Naive B cell (primary cell): ENCODE measurements around the gene NPY1R. TPM values are rescaled to one million over a fixed set of nuclear protein-coding genes. Genes with fewer than 3 reads are reported as not detected.
A peak's percentile ranks its signal among the peaks of the same experiment; 100 is the strongest.

Source experiments
- ATAC-seq, 2 donors: fragments of 150-1000 bp; cut with Tn5 transposase; 2 replicates each; pipeline ENCODE4 v1.10.0; 2021; ENCODE audit warnings: low read depth in 2 of 2, mild to moderate bottlenecking in 2 of 2, moderate library complexity in 2 of 2
- DNase-seq: peaks from one replicate; pipeline ENCODE4 v3.0.0; 2022
- H3K27ac Mint-ChIP-seq, 6 donors: one replicate each; pipeline ENCODE4 v1.8.0; 2020 to 2022; ENCODE audit warnings: mild to moderate bottlenecking in 6 of 6, mixed read lengths in 6 of 6, moderate library complexity in 5 of 6, inconsistent platforms in 2 of 6
- H3K27me3 Mint-ChIP-seq, 3 donors: one replicate each; pipeline ENCODE4 v1.8.0; 2021 to 2022; ENCODE audit warnings: mixed read lengths in 3 of 3, mild to moderate bottlenecking in 1 of 3
- H3K36me3 Mint-ChIP-seq, 2 donors: one replicate each; pipeline ENCODE4 v1.8.0; 2020 to 2022; ENCODE audit warnings: mixed read lengths in 2 of 2, inconsistent platforms in 1 of 2, mild to moderate bottlenecking in 1 of 2
- H3K4me1 Mint-ChIP-seq, 3 donors: one replicate each; pipeline ENCODE4 v1.8.0; 2020 to 2022; ENCODE audit warnings: mixed read lengths in 3 of 3, inconsistent platforms in 1 of 3, mild to moderate bottlenecking in 1 of 3, moderate library complexity in 1 of 3
- H3K4me3 Mint-ChIP-seq, 8 donors: one replicate each; pipeline ENCODE4 v1.8.0; 2020 to 2022; ENCODE audit warnings: mild to moderate bottlenecking in 8 of 8, mixed read lengths in 8 of 8, moderate library complexity in 8 of 8, inconsistent platforms in 2 of 8
- H3K9me3 Mint-ChIP-seq, 7 donors: one replicate each; pipeline ENCODE4 v1.8.0; 2020 to 2022; ENCODE audit warnings: mixed read lengths in 7 of 7, mild to moderate bottlenecking in 5 of 7, inconsistent platforms in 2 of 7, moderate library complexity in 1 of 7
- polyA plus RNA-seq, 6 donors: library from polyadenylated mRNA; unstranded; fragments of 300-500 nt; fragmentation: Illumina TruSeq; gene quantifications; one replicate each; pipeline ENCODE4 v1.2.3, GENCODE V29; 2021; ENCODE audit warnings: low read depth in 6 of 6

Gene NPY1R
- polyA plus RNA-seq, 6 donors from 2014 or later, result not detected

DNA sequence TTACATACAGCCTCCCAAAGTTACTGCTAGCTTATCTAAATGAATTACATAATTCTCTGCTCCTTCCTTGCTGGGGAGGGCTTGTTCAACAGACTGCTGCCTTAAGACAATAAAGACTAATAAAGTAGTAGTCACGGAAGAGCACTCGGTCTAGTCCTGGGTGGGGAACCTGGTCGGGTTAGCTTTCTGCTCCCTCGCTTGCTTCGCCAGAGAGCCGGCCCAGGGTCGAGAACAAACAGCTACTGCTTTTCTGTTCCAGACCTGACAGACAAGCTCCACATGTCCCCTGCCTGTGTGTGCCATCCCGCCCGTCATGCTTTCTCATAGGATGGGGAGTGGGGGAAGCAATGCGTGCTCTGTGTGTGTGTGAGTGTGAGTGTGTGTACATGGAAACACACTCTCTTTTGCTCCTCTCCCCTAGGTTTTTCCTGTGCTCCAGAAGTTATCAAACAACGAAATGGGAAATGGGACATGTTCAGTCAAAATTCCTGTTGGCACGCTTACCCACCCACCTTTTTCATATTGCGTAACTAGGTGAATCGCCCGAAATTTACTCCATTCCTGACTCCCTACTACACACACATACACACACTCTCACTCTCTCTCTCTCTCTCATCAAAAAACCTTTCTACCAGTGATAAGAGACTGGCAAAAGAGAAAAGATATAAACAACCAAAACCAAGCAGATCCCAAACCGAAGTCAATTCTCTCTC lies 1.3 kb downstream of the NPY1R start:
- peak overlapping the region in 5 of 8 donors; percentile 45 to 86 (median 75) for H3K4me3 Mint-ChIP-seq
- H3K36me3 Mint-ChIP-seq, result peaks cover 0 to 4% of the 10 kb centered on the region in 2 donors
- H3K4me1 Mint-ChIP-seq, result peaks cover 14 to 21% (median 20%) of the 10 kb centered on the region in 3 donors
- H3K27ac Mint-ChIP-seq, result no peak overlapping the region
- DNase-seq (no peak), ATAC-seq (no peak)
- peaks cover 41 to 58% (median 47%) of the 10 kb centered on the region in 3 donors for H3K27me3 Mint-ChIP-seq
- peaks cover 0 to 2% (median 0%) of the 10 kb centered on the region in 7 donors for H3K9me3 Mint-ChIP-seq

DNA sequence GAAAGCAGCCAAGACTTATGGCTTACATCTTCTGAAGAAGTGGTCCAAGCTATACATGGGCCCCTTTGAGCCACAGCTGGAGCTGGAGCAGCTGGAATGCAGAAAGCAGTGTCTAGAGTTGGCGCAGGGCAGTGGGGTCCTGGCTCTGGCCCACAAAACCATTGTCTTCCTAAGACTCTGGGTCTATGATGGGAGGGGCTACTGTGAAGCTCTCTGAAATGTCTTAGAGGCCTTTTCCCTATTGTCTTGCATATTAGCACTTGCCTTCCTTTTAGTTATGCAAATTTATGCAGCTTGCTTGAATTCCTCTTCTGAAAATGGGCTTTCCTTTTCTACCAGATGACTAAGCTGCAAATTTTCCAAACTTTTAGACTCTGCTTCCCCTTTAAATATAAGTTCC lies 15.3 kb downstream of the NPY1R start:
- no peak for ATAC-seq
- Mint-ChIP-seq H3K27ac (no peak overlapping the region), H3K4me3 (no peak overlapping the region), H3K4me1 (no peaks in the 10 kb centered on the region), H3K36me3 (peaks cover 0 to 26% of the 10 kb centered on the region in 2 donors), H3K9me3 (peaks cover 16 to 48% (median 30%) of the 10 kb centered on the region in 7 donors), H3K27me3 (peaks cover 5 to 8% (median 7%) of the 10 kb centered on the region in 3 donors)
- DNase-seq, result no peak

DNA sequence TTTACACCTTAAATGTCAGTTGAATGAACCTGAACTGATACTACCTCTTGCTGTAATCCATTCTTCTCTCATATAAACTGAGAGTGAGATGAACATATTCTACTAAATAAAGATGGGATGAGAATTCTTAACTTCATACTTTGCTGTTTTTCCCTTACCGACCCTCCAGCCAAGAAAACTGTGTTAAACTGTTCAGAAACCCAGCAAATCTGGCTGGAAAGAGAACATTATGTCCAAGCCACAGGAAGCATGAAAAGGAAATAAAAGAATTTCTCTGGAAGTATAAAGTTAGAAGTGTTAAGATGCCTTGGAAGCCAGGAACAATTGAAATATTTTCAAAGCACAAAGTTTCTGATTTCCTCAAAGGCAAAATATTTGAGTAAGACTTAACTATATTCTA lies 22.9 kb downstream of the NPY1R start:
- Mint-ChIP-seq H3K27me3 (peaks cover 7 to 15% (median 11%) of the 10 kb centered on the region in 3 donors), H3K4me3 (no peak overlapping the region), H3K27ac (peak overlapping the region in 1 of 6 donors; percentile 32), H3K36me3 (peaks cover 0 to 6% of the 10 kb centered on the region in 2 donors), H3K9me3 (peaks cover 0 to 7% (median 3%) of the 10 kb centered on the region in 7 donors), H3K4me1 (no peaks in the 10 kb centered on the region)
- DNase-seq (no peak), ATAC-seq (no peak)

GRCh38 chr4:163303069-163303468 lies 29.3 kb downstream of the NPY1R start:
- no peak overlapping the region for H3K4me3 Mint-ChIP-seq
- no peaks in the 10 kb centered on the region for H3K4me1 Mint-ChIP-seq
- H3K36me3 Mint-ChIP-seq, result no peaks in the 10 kb centered on the region
- DNase-seq, result no peak
- no peak overlapping the region for H3K27ac Mint-ChIP-seq
- peaks cover 0 to 4% (median 0%) of the 10 kb centered on the region in 7 donors for H3K9me3 Mint-ChIP-seq
- peaks cover 0 to 7% (median 4%) of the 10 kb centered on the region in 3 donors for H3K27me3 Mint-ChIP-seq
- no peak for ATAC-seq

DNA sequence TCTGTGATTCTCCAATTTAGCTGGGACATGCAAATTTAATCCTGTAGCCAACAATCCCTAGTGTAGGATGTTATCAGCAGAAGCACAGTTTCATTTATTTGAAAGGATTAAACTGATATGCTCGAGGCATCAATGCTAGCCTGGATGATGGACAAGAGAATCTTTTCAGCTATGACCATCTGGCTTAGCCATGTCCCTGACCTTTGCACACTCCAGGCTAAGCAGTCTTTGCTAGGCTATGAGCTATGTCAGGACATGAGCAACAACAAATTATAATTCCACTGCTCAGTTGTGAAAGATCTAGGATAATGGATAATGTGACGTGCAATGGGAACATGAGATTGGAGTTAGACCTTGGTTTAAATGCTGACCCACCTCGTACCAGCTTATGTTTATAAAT lies 32.0 kb downstream of the NPY1R start:
- Mint-ChIP-seq H3K4me3 (no peak overlapping the region), H3K27me3 (no peaks in the 10 kb centered on the region)
- no peak for ATAC-seq

DNA sequence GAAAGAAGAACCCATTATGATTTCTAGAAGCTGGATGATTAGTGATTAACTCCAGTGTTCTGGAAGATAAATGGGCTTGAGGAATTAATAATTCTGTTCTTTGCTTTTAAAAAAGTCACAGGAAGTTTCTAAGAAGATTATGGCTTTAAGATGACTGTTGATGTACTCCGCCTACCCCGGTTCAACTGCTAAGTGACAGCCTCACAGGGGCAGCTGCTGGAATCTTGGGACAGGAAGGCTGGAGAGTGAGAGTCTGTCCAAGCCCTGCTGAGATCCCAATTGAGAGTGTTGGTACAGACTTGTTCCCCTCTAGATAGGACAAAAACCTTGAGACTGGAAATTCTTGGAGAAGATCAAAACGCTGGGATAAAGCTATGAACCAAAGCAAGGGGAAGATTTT lies 37.3 kb downstream of the NPY1R start:
- Mint-ChIP-seq H3K36me3 (no peaks in the 10 kb centered on the region), H3K27ac (no peak overlapping the region), H3K4me1 (no peaks in the 10 kb centered on the region), H3K27me3 (peaks cover 0 to 6% (median 0%) of the 10 kb centered on the region in 3 donors), H3K4me3 (no peak overlapping the region), H3K9me3 (peaks cover 0 to 4% (median 0%) of the 10 kb centered on the region in 7 donors)
- ATAC-seq (no peak), DNase-seq (no peak)

More for the DNA sequence above, 32.0 kb downstream of the NPY1R start:
- Mint-ChIP-seq H3K27ac (no peak overlapping the region), H3K36me3 (no peaks in the 10 kb centered on the region), H3K9me3 (peaks cover 0 to 4% (median 0%) of the 10 kb centered on the region in 7 donors), H3K4me1 (no peaks in the 10 kb centered on the region)
- no peak for DNase-seq

GRCh38 chr4:163284304-163284703 lies 48.1 kb downstream of the NPY1R start:
- Mint-ChIP-seq H3K36me3 (no peaks in the 10 kb centered on the region), H3K27ac (no peak overlapping the region), H3K9me3 (peaks cover 7 to 23% (median 13%) of the 10 kb centered on the region in 7 donors), H3K4me1 (no peaks in the 10 kb centered on the region), H3K27me3 (peaks cover 4 to 5% (median 5%) of the 10 kb centered on the region in 3 donors), H3K4me3 (no peak overlapping the region)
- DNase-seq (no peak), ATAC-seq (no peak)

DNA sequence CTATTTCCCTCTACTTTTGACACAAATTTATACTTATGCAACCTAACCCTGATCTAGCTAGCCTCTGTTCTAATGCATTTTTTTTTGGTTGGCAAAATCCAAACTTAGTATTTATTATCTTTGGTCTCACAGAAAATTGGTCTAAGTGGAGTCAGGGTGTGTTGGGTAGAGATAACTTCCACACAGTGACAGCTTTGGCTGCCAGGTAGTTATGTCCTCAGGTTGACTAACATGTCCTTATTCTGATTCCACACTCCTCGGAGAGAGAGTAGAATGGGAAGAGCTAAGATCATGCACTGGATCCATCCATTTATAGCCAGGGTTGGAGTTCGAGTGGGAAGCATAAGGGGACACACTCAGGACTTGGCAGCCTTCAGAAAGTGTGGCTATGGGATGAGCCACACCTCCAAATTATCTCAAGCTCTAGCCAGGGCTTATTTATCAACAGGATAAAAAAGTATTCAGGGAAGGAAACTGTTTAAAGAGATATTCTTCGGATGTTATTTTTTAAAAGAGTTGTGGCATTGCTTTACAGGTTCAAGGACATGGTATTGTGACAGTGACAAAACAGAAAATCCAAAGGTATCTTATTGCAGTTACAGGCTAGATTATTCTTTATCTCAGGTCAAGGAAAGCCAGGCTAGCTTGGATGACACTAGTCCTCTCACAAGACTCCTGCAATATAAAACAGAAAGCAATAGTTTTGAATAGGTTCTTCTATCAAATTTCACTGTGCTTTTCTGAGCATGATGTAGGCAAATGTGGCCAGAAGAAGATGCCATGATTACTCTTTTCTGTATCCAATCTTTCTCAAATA lies 51.5 kb downstream of the NPY1R start:
- Mint-ChIP-seq H3K4me1 (no peaks in the 10 kb centered on the region), H3K4me3 (no peak overlapping the region), H3K27ac (no peak overlapping the region), H3K27me3 (peaks cover 0 to 7% (median 4%) of the 10 kb centered on the region in 3 donors), H3K36me3 (no peaks in the 10 kb centered on the region), H3K9me3 (peaks cover 10 to 23% (median 13%) of the 10 kb centered on the region in 7 donors)
- DNase-seq (no peak), ATAC-seq (no peak)

- Mint-ChIP-seq H3K36me3 (no peaks in the 10 kb centered on the region), H3K9me3 (peaks cover 3 to 15% (median 8%) of the 10 kb centered on the region in 7 donors), H3K27me3 (peaks cover 0 to 9% (median 4%) of the 10 kb centered on the region in 3 donors), H3K4me3 (no peak overlapping the region), H3K4me1 (no peaks in the 10 kb centered on the region), H3K27ac (no peak overlapping the region)
- ATAC-seq (no peak), DNase-seq (no peak)
Measured at GRCh38 chr4:163279713-163280112, 52.7 kb downstream of the NPY1R start.

DNA sequence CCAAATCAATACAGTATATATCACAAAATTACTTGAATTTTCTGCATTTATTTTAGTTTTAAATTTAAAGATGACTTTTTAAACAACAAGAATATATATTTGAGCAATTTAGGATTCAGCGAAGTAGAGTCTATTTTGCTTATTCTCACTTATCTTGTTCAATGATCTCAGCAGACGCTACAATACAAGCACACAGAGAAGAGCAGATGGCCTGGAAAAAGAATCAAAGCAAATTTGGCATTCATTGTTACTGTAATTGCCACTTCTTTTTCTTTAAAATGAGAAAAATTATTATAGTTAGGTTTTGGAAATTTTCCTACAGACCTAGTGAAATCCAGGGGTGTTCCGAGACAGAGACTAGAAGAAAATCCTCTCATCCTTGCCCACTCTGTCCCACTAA lies 57.5 kb downstream of the NPY1R start:
- H3K4me3 Mint-ChIP-seq, result no peak overlapping the region
- no peak for DNase-seq
- no peaks in the 10 kb centered on the region for H3K4me1 Mint-ChIP-seq
- no peak for ATAC-seq
- peaks cover 0 to 4% (median 0%) of the 10 kb centered on the region in 3 donors for H3K27me3 Mint-ChIP-seq
- H3K9me3 Mint-ChIP-seq, result peaks cover 0 to 4% (median 0%) of the 10 kb centered on the region in 7 donors
- no peaks in the 10 kb centered on the region for H3K36me3 Mint-ChIP-seq
- H3K27ac Mint-ChIP-seq, result no peak overlapping the region

Other genes starting within 250 kb of the NPY1R start
- 1 to 10 TPM; 3.7 to 9.8 (median 5.4) TPM for gene NAF1, start 165.7 kb downstream of the NPY1R start, polyA plus RNA-seq
- gene NPY5R, start 11.3 kb upstream of the NPY1R start, polyA plus RNA-seq, result not detected
- gene TKTL2, start 141.2 kb upstream of the NPY1R start, polyA plus RNA-seq, result under 1 TPM in 3 of 6 donors, not detected in 3; 0.16 to 0.21 (median 0.21) TPM
- 10 to 100 TPM; 14.8 to 25.9 (median 22.0) TPM for gene TMA16, start 162.1 kb upstream of the NPY1R start, polyA plus RNA-seq